SK-N-SH treated with all-trans-retinoic acid at 6 μM for 48 hours (cell line): ENCODE data around the gene SNCB.

Experiments used
- ARNTL ChIP-seq: fragments of 450-650 bp; formaldehyde crosslinking; IDR thresholded peaks from 2 replicates; pipeline ENCODE4 v1.5.0; 2020; ENCODE audit warnings: low read depth, mild to moderate bottlenecking, moderate library complexity, borderline replicate concordance
- CSRNP3 ChIP-seq: fragments of 250-450 bp; sonication (Bioruptor Pico); IDR thresholded peaks from 2 replicates; pipeline ENCODE4 v1.5.1; 2021; ENCODE audit warnings: mild to moderate bottlenecking, moderate library complexity
- OSR1 ChIP-seq: fragments of 250-450 bp; sonication (Bioruptor Pico); IDR thresholded peaks from 2 replicates; pipeline ENCODE4 v1.8.0; 2022; ENCODE audit warnings: moderate library complexity, mild to moderate bottlenecking, inconsistent platforms
- PATZ1 ChIP-seq: fragments of 250-450 bp; sonication (Bioruptor Pico); IDR thresholded peaks from 2 replicates; pipeline ENCODE4 v1.8.0; 2020; ENCODE audit warnings: mild to moderate bottlenecking, moderate library complexity, borderline replicate concordance

- TF ChIP-seq CSRNP3 (CRISPR knock-in tag), result no peak
- TF ChIP-seq ARNTL (CRISPR knock-in tag), result no peak
- TF ChIP-seq PATZ1 (CRISPR knock-in tag), result no peak
- TF ChIP-seq OSR1 (CRISPR knock-in tag), result no peak
These were observed 33.5 kb downstream of the SNCB start for GRCh38 chr5:176596689-176597416.
